ENCODE results near the gene PPP2R1A. TPM values are rescaled to one million over a fixed set of nuclear protein-coding genes. Genes with fewer than 3 reads are reported as not detected.
"Not testable (repeated sequence)": the region's sequence is repeated elsewhere in the genome, so short reads cannot be mapped to it uniquely, and the experiment has no call there.

The PPP2R1A gene
- total RNA-seq, 1 donor: 151 TPM

- TF ChIP-seq CTCF (IDR thresholded peaks at IDR 0.05; ENCODE audit: extremely low read depth, low read depth, low read length): no peak
- no peak overlapping the region for H3K4me2 ChIP-seq (ENCODE audit: insufficient read depth, low read length)
- H2AFZ ChIP-seq (ENCODE audit: low read length): no peak overlapping the region
- peak overlapping the region; percentile 40 for H3K27ac ChIP-seq (ENCODE audit: low read depth, low read length)
- peaks cover 17% of the 10 kb centered on the region for H3K4me1 ChIP-seq (ENCODE audit: insufficient read depth, low read length)
- no peak overlapping the region for H3K4me3 ChIP-seq (ENCODE audit: insufficient read depth, low read length)
- DNase-seq (ENCODE audit: insufficient read length, low spot score, missing footprints): no peak
- H3K9me3 ChIP-seq (ENCODE audit: low read depth, low read length): no peaks in the 10 kb centered on the region
- H3K79me2 ChIP-seq (ENCODE audit: insufficient read depth, low read length): peaks cover 97% of the 10 kb centered on the region
- H3K36me3 ChIP-seq (ENCODE audit: insufficient read depth, low read length): peaks cover 49% of the 10 kb centered on the region
- H4K20me1 ChIP-seq (ENCODE audit: insufficient read depth, low read length): peaks cover 86% of the 10 kb centered on the region
- no peaks in the 10 kb centered on the region for H3K27me3 ChIP-seq (ENCODE audit: insufficient read depth, low read length)
Observed at GRCh38 chr19:52196256-52196967, 6.6 kb downstream of the PPP2R1A start.

- Histone ChIP-seq H3K4me1 (ENCODE audit: insufficient read depth, low read length) (peaks cover 14% of the 10 kb centered on the region), H3K27ac (ENCODE audit: low read depth, low read length) (no peak overlapping the region), H3K4me2 (ENCODE audit: insufficient read depth, low read length) (no peak overlapping the region), H3K36me3 (ENCODE audit: insufficient read depth, low read length) (peaks cover 60% of the 10 kb centered on the region), H3K4me3 (ENCODE audit: insufficient read depth, low read length) (no peak overlapping the region), H3K79me2 (ENCODE audit: insufficient read depth, low read length) (peaks cover 97% of the 10 kb centered on the region), H2AFZ (ENCODE audit: low read length) (no peak overlapping the region), H3K27me3 (ENCODE audit: insufficient read depth, low read length) (no peaks in the 10 kb centered on the region), H4K20me1 (ENCODE audit: insufficient read depth, low read length) (peaks cover 81% of the 10 kb centered on the region), H3K9me3 (ENCODE audit: low read depth, low read length) (no peaks in the 10 kb centered on the region)
- no peak for TF ChIP-seq CTCF (IDR thresholded peaks at IDR 0.05; ENCODE audit: extremely low read depth, low read depth, low read length)
- no peak for DNase-seq (ENCODE audit: insufficient read length, low spot score, missing footprints)
Observed at GRCh38 chr19:52197964-52198363, 8.1 kb downstream of the PPP2R1A start.

GRCh38 chr19:52198678-52199077 is 8.8 kb downstream of the PPP2R1A start:
- Histone ChIP-seq H4K20me1 (ENCODE audit: insufficient read depth, low read length) (peaks cover 77% of the 10 kb centered on the region), H3K79me2 (ENCODE audit: insufficient read depth, low read length) (peaks cover 97% of the 10 kb centered on the region), H3K9me3 (ENCODE audit: low read depth, low read length) (no peaks in the 10 kb centered on the region), H3K4me1 (ENCODE audit: insufficient read depth, low read length) (peaks cover 14% of the 10 kb centered on the region), H3K4me3 (ENCODE audit: insufficient read depth, low read length) (no peak overlapping the region), H3K36me3 (ENCODE audit: insufficient read depth, low read length) (peaks cover 63% of the 10 kb centered on the region), H3K27me3 (ENCODE audit: insufficient read depth, low read length) (no peaks in the 10 kb centered on the region), H3K27ac (ENCODE audit: low read depth, low read length) (no peak overlapping the region), H3K4me2 (ENCODE audit: insufficient read depth, low read length) (no peak overlapping the region), H2AFZ (ENCODE audit: low read length) (no peak overlapping the region)
- TF ChIP-seq CTCF (IDR thresholded peaks at IDR 0.05; ENCODE audit: extremely low read depth, low read depth, low read length): no peak
- DNase-seq (ENCODE audit: insufficient read length, low spot score, missing footprints): no peak

GRCh38 chr19:52200044-52200443 is 10.2 kb downstream of the PPP2R1A start:
- no peaks in the 10 kb centered on the region for H3K27me3 ChIP-seq (ENCODE audit: insufficient read depth, low read length)
- peak; percentile 92 for DNase-seq (ENCODE audit: insufficient read length, low spot score, missing footprints)
- peaks cover 97% of the 10 kb centered on the region for H3K79me2 ChIP-seq (ENCODE audit: insufficient read depth, low read length)
- H2AFZ ChIP-seq (ENCODE audit: low read length): no peak overlapping the region
- H3K4me2 ChIP-seq (ENCODE audit: insufficient read depth, low read length): peak overlapping the region; percentile 46
- peaks cover 14% of the 10 kb centered on the region for H3K4me1 ChIP-seq (ENCODE audit: insufficient read depth, low read length)
- TF ChIP-seq CTCF (IDR thresholded peaks at IDR 0.05; ENCODE audit: extremely low read depth, low read depth, low read length): no peak
- peaks cover 76% of the 10 kb centered on the region for H4K20me1 ChIP-seq (ENCODE audit: insufficient read depth, low read length)
- peaks cover 72% of the 10 kb centered on the region for H3K36me3 ChIP-seq (ENCODE audit: insufficient read depth, low read length)
- H3K4me3 ChIP-seq (ENCODE audit: insufficient read depth, low read length): no peak overlapping the region
- H3K9me3 ChIP-seq (ENCODE audit: low read depth, low read length): no peaks in the 10 kb centered on the region
- peak overlapping the region; percentile 82 for H3K27ac ChIP-seq (ENCODE audit: low read depth, low read length)

- Histone ChIP-seq H3K27ac (ENCODE audit: low read depth, low read length) (peak overlapping the region; percentile 82), H3K4me1 (ENCODE audit: insufficient read depth, low read length) (peaks cover 14% of the 10 kb centered on the region), H3K36me3 (ENCODE audit: insufficient read depth, low read length) (peaks cover 72% of the 10 kb centered on the region), H4K20me1 (ENCODE audit: insufficient read depth, low read length) (peaks cover 71% of the 10 kb centered on the region), H3K79me2 (ENCODE audit: insufficient read depth, low read length) (peaks cover 97% of the 10 kb centered on the region), H3K4me2 (ENCODE audit: insufficient read depth, low read length) (peak overlapping the region; percentile 46)
- DNase-seq (ENCODE audit: insufficient read length, low spot score, missing footprints); H2AFZ ChIP-seq (ENCODE audit: low read length); H3K27me3 ChIP-seq (ENCODE audit: insufficient read depth, low read length); H3K4me3 ChIP-seq (ENCODE audit: insufficient read depth, low read length); H3K9me3 ChIP-seq (ENCODE audit: low read depth, low read length): not testable (repeated sequence)
Observed at GRCh38 chr19:52200755-52201391, 11.0 kb downstream of the PPP2R1A start.

Data from osteoblast (primary cell).